RCC 7860 (cell line): ENCODE measurements around the gene ANKS3.

ENCODE experiments used
- DNase-seq: peaks from one replicate; pipeline ENCODE4 v3.0.0-alpha.2; 2015; ENCODE audit warnings: low spot score
- FAIRE-seq: peaks from 2 replicates; lab custom pipeline; 2012; peaks lifted over from hg19 to GRCh38; lab: Jason Lieb, UNC

Gene ANKS3

GRCh38 chr16:4673387-4674046, 60.6 kb downstream of the ANKS3 start:
- DNase-seq, result no peak

GRCh38 chr16:4668313-4668960, 65.6 kb downstream of the ANKS3 start:
- FAIRE-seq (no peak), DNase-seq (no peak)

More at GRCh38 chr16:4673387-4674046, 60.6 kb downstream of the ANKS3 start:
- FAIRE-seq, result no peak

- DNase-seq, result no peak
- no peak for FAIRE-seq
These were observed 66.7 kb downstream of the ANKS3 start for GRCh38 chr16:4667203-4667963.

GRCh38 chr16:4666537-4667202, 67.4 kb downstream of the ANKS3 start:
- no peak for DNase-seq
- FAIRE-seq, result no peak

DNA sequence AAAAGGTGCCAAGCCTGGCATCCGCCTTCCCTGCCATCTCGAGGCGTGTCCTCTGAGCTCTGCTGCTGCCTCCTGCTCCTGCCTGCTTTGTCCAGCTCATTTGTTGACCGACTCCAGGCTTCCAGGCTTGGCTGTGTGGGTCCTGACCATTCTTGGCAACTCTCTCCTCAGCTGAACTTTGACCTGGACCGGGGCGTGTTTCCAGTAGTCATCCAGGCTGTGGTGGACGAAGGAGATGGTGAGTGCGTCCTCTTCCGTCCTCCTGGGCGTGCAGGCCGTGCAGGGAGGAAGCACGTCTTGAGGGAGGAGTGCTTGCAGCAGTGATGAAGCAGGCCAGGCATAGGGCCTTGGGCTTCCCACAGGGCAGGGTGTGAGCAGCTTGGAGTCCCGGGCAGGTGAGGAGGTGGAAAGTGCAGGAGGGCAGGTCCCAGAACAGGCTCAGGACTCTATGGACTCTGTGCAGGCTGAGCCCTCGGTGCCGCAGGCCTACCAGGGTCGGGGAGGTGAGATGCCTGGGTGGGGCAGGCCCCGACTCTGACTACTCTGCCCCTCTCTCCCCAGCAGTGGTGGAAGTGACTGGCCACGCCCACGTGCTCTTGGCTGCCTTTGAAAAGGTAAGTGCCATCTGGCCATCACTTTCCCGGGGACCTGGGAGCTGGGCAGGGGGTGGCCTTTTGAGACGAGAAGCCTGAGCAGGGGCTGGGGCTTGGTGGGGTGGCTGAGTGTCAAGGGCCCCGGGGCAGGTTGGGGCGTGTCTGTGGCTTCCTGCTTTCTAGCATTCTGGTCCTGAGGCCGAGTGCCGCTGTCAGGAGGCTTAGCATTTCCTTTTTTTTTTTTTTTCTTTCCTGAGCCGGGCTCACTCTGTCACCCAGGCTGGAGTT, 69.3 kb downstream of the ANKS3 start:
- no peak for DNase-seq
- FAIRE-seq, result no peak

DNA sequence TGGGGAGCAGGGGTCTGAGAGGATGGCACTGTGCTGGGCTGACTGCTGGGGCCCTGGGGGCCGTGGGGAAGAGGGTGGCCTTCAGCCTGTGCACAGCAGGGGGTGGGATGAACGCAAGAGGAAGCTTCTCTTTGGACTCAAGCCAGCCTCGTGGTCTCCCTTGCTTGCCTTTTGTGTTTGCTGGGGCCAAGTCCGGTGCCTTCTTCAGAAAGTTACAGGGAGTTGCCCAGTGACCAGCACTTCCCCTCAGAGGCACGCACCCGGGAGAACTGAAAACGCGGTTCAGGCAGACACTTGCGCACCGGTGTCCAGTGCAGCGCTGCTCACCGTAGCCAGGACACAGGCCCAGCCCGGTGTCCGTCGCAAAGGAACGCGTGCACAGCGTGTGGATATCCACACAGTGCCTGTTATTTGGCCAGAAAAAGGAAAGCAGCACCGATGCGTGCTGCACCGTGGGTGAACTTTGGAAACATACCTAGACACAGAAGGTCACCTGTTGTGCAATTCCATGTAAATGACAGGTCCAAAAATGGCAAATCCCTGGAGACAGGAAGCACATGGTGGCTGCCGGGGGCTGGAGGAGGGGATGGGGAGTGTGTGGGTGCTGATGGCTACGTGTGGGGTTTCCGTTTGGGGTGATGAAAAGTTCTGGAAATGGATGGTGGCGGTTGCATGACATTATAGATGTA, 70.2 kb downstream of the ANKS3 start:
- DNase-seq, result no peak

DNA sequence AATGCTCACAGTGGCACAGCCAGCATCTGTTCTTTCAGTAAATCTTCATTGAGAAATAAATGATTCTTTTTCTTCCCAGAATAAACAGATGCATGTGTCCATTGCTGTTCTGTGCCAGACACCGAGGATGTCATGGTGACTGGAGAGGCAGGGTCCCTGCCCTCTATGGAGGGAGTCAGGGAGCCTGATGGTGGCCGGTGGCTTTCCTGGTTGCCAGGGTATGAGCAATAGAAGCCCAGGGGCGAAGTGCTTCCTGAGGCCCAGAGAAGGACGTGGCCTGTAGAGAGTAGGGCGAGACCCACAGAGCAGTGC, 70.7 kb downstream of the ANKS3 start:
- no peak for FAIRE-seq
- no peak for DNase-seq

More for the DNA sequence above, 70.2 kb downstream of the ANKS3 start:
- FAIRE-seq, result no peak

GRCh38 chr16:4661661-4662060, 72.4 kb downstream of the ANKS3 start:
- DNase-seq, result no peak
- no peak for FAIRE-seq

GRCh38 chr16:4660454-4661007, 73.5 kb downstream of the ANKS3 start:
- peak; percentile 70 for DNase-seq
- FAIRE-seq, result no peak

DNA sequence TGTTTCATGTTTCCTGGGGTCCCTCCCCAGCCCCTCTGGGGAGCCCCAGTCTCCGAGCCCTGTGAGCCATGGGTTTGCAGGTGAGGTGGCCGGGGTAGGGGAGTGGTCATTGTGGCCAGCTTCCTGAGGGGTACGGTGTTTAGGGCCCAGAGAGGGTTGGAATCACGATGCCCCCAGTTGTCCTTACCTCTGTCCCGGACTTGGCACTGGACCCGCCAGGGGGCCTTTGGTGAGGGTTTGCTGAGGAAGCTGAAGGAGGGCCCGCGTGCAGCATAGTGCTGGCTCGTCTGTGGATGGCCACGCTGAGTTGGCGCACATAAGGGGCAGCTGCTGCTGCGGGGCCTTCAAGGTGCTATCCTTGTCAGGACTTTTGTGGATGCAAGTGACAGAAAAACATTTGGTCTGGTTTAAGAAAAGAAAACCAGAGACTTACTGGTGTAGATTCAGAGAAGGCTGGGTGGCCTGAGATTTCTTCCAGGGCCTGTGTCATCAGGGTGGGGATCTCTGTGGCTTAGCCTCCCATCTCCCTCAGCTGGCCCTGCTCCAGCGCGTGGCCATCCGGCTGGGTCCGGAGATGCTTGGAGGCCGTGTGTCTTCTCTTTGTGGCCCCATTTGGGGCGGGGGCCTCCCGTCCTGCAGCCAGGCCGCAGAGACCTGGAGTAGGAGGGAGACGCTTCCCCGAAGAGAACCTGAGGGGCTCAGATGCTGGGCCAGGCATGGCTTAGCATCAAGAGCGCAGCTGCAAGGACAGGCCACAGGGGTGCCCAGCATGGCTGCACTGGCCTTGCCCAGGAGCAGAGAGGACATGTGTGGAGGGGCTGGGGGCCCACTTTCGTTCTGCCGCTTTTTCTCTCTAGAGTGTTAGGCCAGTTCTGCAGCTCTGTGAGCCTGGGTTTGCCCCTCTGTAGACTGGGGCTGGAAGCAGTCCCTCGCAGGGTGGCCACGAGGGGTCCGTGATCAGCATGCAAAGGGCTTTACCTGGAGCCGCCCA, 74.4 kb downstream of the ANKS3 start:
- FAIRE-seq (no peak), DNase-seq (no peak)

GRCh38 chr16:4656695-4657686, 77.1 kb downstream of the ANKS3 start:
- FAIRE-seq (no peak), DNase-seq (no peak)

GRCh38 chr16:4656221-4656620, 77.8 kb downstream of the ANKS3 start:
- no peak for DNase-seq
- FAIRE-seq, result no peak

- DNase-seq, result no peak
- FAIRE-seq, result no peak
These were observed 78.3 kb downstream of the ANKS3 start for GRCh38 chr16:4655801-4656200.

DNA sequence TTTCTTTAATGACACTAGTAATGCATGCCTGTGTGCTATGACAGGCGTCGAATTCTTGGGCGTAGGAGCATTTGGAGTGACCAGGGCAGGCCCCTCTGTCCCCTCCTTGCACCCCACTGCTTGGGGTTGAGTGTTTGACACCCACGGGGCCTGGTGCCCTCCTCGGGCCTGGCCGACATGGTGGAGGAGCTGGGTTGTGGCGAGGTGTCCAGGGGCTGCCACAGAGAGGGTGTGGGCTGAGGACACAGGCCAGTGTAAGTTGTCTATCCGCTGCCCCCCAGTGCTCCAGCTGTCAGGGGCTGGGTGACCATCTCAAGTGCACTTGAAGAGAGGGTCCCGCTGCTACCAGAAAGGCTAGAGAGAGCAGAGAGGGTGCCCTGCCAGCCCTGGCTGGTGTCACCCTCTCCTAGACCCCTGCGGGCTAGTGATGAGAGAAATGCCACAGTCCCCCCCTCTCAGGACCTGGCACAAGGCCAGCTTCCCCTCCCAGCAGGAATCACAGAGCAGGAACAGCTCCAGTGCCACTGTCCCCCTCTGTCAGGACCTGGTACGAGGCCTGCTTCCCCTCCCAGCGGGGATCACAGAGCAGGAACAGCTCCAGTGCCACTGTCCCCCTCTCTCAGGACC, 79.0 kb downstream of the ANKS3 start:
- no peak for DNase-seq
- no peak for FAIRE-seq

DNA sequence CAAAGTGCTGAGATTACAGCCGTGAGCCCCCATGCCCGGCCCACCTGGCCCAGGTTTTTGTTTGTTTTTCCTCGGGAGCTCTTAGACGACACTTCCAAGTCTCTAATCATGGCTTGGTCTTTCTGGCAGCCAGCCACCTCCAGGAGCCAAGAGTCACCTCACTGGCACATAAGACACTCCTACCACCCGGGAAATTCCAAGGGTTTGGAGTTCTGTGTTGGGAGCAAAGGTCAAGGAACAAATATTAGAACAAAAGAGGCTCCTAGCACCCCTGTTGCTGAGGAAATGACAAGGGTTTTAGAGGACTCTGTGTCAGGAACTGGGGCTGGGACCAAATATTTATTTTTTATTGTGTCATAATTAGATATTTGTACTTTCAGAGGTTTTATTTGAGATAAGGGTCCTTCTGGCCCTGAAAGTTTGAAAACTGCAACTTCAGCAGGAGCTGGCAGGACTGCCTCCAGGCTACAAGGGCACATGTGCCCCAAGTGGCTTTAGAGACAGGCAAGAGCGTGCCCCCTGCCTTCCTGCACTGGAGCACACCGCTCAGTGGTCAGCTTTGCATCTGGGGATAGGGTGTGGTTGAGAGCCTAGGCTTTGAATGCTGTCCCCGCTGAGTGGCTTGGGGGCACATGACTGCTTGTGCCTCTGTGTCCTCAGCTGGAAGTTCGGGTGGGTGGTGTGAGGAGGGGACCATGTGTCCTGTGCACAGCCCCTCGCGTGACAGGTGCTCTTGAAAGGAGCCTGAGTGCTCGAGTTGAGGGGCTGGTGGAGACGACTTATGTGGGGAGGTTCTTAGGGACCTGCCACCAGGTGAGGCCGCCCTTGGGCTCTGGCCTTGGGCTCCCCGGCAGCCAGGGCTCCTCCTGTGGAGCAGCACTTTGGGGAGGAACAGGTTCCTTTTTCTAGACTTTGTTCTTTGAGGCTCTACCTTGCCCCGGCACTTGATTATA, 79.8 kb downstream of the ANKS3 start:
- peak; percentile 70 for DNase-seq
- FAIRE-seq, result peak; percentile 73

DNA sequence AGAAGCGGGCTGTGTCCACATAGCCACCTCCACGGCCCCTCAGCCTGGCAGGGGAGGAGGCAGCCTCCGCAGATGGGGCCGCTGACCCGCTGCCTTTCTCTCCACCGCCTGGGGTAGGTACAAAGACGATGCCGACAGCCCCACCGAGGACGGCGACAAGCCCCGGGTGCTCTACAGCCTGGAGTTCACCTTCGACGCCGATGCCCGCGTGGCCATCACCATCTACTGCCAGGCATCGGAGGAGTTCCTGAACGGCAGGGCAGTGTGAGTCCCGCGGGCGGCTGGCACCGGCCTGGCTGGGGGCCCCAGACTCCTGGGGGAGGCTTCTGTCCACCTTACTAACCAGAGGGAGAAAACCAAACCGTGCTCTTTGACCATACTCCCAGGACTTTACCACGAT, 81.5 kb downstream of the ANKS3 start:
- FAIRE-seq (no peak), DNase-seq (no peak)
